ENCODE measurements around the gene OR8J1.
"Not testable (repeated sequence)": the region's sequence is repeated elsewhere in the genome, so short reads cannot be mapped to it uniquely, and the experiment has no call there.

Gene OR8J1

GRCh38 chr11:56353991-56354390, at the start of gene OR8J1:
Gene OR8J1, plus strand, starts transcription at chr11:56354291. Its CDS starts 5,956 bp downstream, at chr11:56360247.
- no peak for DNase-seq (ENCODE audit: low read depth)

GRCh38 chr11:56307836-56308235, 46.3 kb upstream of the OR8J1 start:
- no peak for DNase-seq (ENCODE audit: low read depth)

GRCh38 chr11:56314844-56315243, 39.2 kb upstream of the OR8J1 start, which contains the start of gene OR8K3:
Gene OR8K3, plus strand, starts transcription at chr11:56315144. Its CDS starts 3,163 bp downstream, at chr11:56318307.
- DNase-seq (ENCODE audit: low read depth): no peak

GRCh38 chr11:56331861-56332491, 22.1 kb upstream of the OR8J1 start:
- DNase-seq (ENCODE audit: low read depth): no peak

GRCh38 chr11:56333156-56333555, 20.9 kb upstream of the OR8J1 start:
- DNase-seq (ENCODE audit: low read depth): no peak

- no peak for DNase-seq (ENCODE audit: low read depth)
Measured at GRCh38 chr11:56340289-56340688, 13.8 kb upstream of the OR8J1 start.

GRCh38 chr11:56345739-56346138, 8.4 kb upstream of the OR8J1 start, which contains the start of gene OR8K1:
Gene OR8K1, plus strand, starts transcription at chr11:56346039. Its CDS starts 0 bp downstream, at chr11:56346039.
- no peak for DNase-seq (ENCODE audit: low read depth)

- DNase-seq (ENCODE audit: low read depth): no peak
Measured at GRCh38 chr11:56375324-56375723, 21.2 kb downstream of the OR8J1 start, which contains the start of gene OR8U1. Gene OR8U1, plus strand, starts transcription at chr11:56375624. Its CDS starts 0 bp downstream, at chr11:56375624.

- DNase-seq (ENCODE audit: low read depth): no peak
Measured at GRCh38 chr11:56380120-56380519, 26.0 kb downstream of the OR8J1 start.

- no peak for DNase-seq (ENCODE audit: low read depth)
Measured at GRCh38 chr11:56394381-56394780, 40.3 kb downstream of the OR8J1 start.

- DNase-seq (ENCODE audit: low read depth): no peak
Measured at GRCh38 chr11:56396047-56396446, 42.0 kb downstream of the OR8J1 start.

GRCh38 chr11:56401858-56402461, 47.9 kb downstream of the OR8J1 start:
- DNase-seq (ENCODE audit: low read depth): not testable (repeated sequence)

- DNase-seq (ENCODE audit: low read depth): no peak
Measured at GRCh38 chr11:56404393-56404792, 50.3 kb downstream of the OR8J1 start.

- no peak for DNase-seq (ENCODE audit: low read depth)
Measured at GRCh38 chr11:56410801-56411200, 56.7 kb downstream of the OR8J1 start.

Measured in iris pigment epithelial cell (primary cell).